Panc1 (cell line): ENCODE results near the gene VPS51. TPM values are rescaled to one million over a fixed set of nuclear protein-coding genes. Genes with fewer than 3 reads are reported as not detected.

Experiments used
- ATAC-seq: fragments of 200-7000 bp; cut with Tn5 transposase; 2 replicates; pipeline ENCODE4 v1.9.1; 2020; ENCODE audit warnings: mild to moderate bottlenecking, moderate library complexity
- BruUV-seq: library from RNA; stranded (reverse); fragments of 400-500 nt; replicated peaks from 2 replicates; lab custom pipeline; 2021; lab: Mats Ljungman, UMichigan
- CTCF ChIA-PET: fragments of 300-600 bp; sonication (Branson Sonifier 250); formaldehyde crosslinking; loops from one replicate; lab custom pipeline; 2022; ENCODE audit warnings: antibody characterized with exemption; lab: Charles Lee
- POLR2A ChIA-PET: fragments of 300-600 bp; sonication (Branson Sonifier 250); formaldehyde crosslinking; loops from one replicate; lab custom pipeline; 2022; ENCODE audit warnings: antibody characterized with exemption; lab: Charles Lee
- DNase-seq: peaks from one replicate; pipeline ENCODE4 v3.0.0-alpha.2; 2010; ENCODE audit warnings: low read depth, low spot score
- H3K27ac ChIP-seq: 2 replicates; pipeline ENCODE4 v1.5.1; 2011; ENCODE audit warnings: mild to moderate bottlenecking, low read length, inconsistent platforms
- H3K27me3 ChIP-seq: fragments of 200-500 bp; sonication (Bioruptor generic); 2 replicates; pipeline ENCODE4 v1.6.0; 2014; ENCODE audit warnings: low read length, inconsistent platforms; ENCODE audit not compliant: control insufficient read depth, insufficient read depth
- H3K36me3 ChIP-seq: fragments of 200-500 bp; sonication (Bioruptor generic); 2 replicates; pipeline ENCODE4 v1.5.1; 2014; ENCODE audit warnings: inconsistent platforms, mild to moderate bottlenecking, low read length, moderate library complexity; ENCODE audit not compliant: control insufficient read depth, insufficient read depth
- H3K4me1 ChIP-seq: 2 replicates; pipeline ENCODE4 v1.5.1; 2011; ENCODE audit warnings: inconsistent platforms, mild to moderate bottlenecking, low read length, moderate library complexity; ENCODE audit not compliant: control insufficient read depth, insufficient read depth
- H3K4me3 ChIP-seq, 2 experiments: 2 replicates each; pipeline ENCODE4 v1.5.1; 2011 to 2012; ENCODE audit warnings: low read depth in 2 of 2, low read length in 2 of 2, mild to moderate bottlenecking in 2 of 2, inconsistent platforms in 1 of 2, moderate library complexity in 1 of 2
- H3K9me3 ChIP-seq: fragments of 200-500 bp; sonication (Bioruptor generic); 2 replicates; pipeline ENCODE4 v1.5.1; 2014; ENCODE audit warnings: low read depth, mild to moderate bottlenecking, inconsistent platforms, low read length, moderate library complexity; ENCODE audit not compliant: control insufficient read depth, insufficient read depth
- CTCF ChIP-seq: fragments of 450-650 bp; IDR thresholded peaks from 2 replicates; pipeline ENCODE4 v1.5.1; 2017; ENCODE audit warnings: mild to moderate bottlenecking
- POLR2AphosphoS5 ChIP-seq: IDR thresholded peaks from 2 replicates; pipeline ENCODE4 v1.6.1; 2012; ENCODE audit warnings: mild to moderate bottlenecking, low read depth, low read length, moderate library complexity
- REST ChIP-seq, 2 experiments: IDR thresholded peaks; 2 replicates each; pipeline ENCODE4 v1.6.1; 2011 to 2012; ENCODE audit warnings: low read depth in 2 of 2, control low read depth in 1 of 2, low read length in 1 of 2, mild to moderate bottlenecking in 1 of 2, moderate library complexity in 1 of 2; ENCODE audit not compliant: insufficient read depth in 1 of 2
- SIN3A ChIP-seq: IDR thresholded peaks from 2 replicates; pipeline ENCODE4 v1.6.1; 2012; ENCODE audit warnings: low read depth, mild to moderate bottlenecking, low read length, moderate library complexity, borderline replicate concordance; ENCODE audit not compliant: insufficient read depth
- TCF7L2 ChIP-seq: IDR thresholded peaks from 2 replicates; pipeline ENCODE4 v1.6.1; 2011; ENCODE audit warnings: mild to moderate bottlenecking, low read depth, low read length, inconsistent platforms
- in situ Hi-C: cut with HindIII; loops from 2 replicates; pipeline ENCODE4 v1.10.0; 2016; ENCODE audit warnings: low sequenced_read_pairs, low pct_unique_long_range_greater_than_20kb
- intact Hi-C: fragments of 100-400 bp; cut with micrococcal nuclease; formaldehyde crosslinking; loops from one replicate; pipeline ENCODE4 v1.10.0; 2022; ENCODE audit not compliant: unreplicated experiment
- total RNA-seq: library from RNA; stranded (reverse); gene quantifications from one replicate; pipeline ENCODE4 v1.2.1, GENCODE V29; 2021; ENCODE audit not compliant: unreplicated experiment

VPS51 gene
- total RNA-seq, 1 experiment from 2014 or later, result 101 TPM

GRCh38 chr11:65069217-65069616 lies 26.8 kb upstream of the VPS51 start:
- Histone ChIP-seq H3K9me3 (no peaks in the 10 kb centered on the region), H3K4me3 (no peak overlapping the region), H3K36me3 (no peaks in the 10 kb centered on the region), H3K27me3 (no peaks in the 10 kb centered on the region), H3K27ac (no peak overlapping the region), H3K4me1 (no peaks in the 10 kb centered on the region)
- DNase-seq (no peak), ATAC-seq (no peak)
- no peak for TF ChIP-seq CTCF
- in situ Hi-C loops, result no loop called here
- no TSS peak for BruUV-seq
- intact Hi-C loops, result no loop called here
- ChIA-PET POLR2A (no interaction called here), CTCF (interaction anchor here (0.8 kb wide), 1 partner anchor 10 kb away, joined by 3 read pairs; no protein-coding TSS in a partner anchor)

- CTCF ChIA-PET, result interaction anchor here (0.7 kb wide), 1 partner anchor 155 kb away, joined by 7 read pairs; no protein-coding TSS in a partner anchor
- Histone ChIP-seq H3K36me3 (no peaks in the 10 kb centered on the region), H3K4me1 (no peaks in the 10 kb centered on the region), H3K27me3 (no peaks in the 10 kb centered on the region), H3K4me3 (no peak overlapping the region), H3K27ac (no peak overlapping the region), H3K9me3 (no peaks in the 10 kb centered on the region)
- TF ChIP-seq POLR2AphosphoS5 (no peak), SIN3A (no peak), CTCF (no peak), TCF7L2 (no peak), REST (IDR thresholded peaks at IDR 0.05; ENCODE audit: insufficient read depth in 1 of 2, low read depth in 2 of 2, low read length in 1 of 2) (no peak)
- intact Hi-C loops, result no loop called here
- DNase-seq (no peak), ATAC-seq (peak; percentile 37; the same call in 1 of the 2 replicates)
- in situ Hi-C loops, result no loop called here
- POLR2A ChIA-PET, result no interaction called here
- BruUV-seq, result no TSS peak
Measured at GRCh38 chr11:65071907-65072630, 23.9 kb upstream of the VPS51 start.
